A549 (cell line): Measurements from ENCODE around the gene PGAP3.

Source experiments
- CHD2 ChIP-seq: fragments of 150-350 bp; IDR thresholded peaks from 2 replicates; pipeline ENCODE4 v1.6.1; 2014; ENCODE audit warnings: low read length; ENCODE audit not compliant: partially characterized antibody
- CTCF ChIP-seq: fragments of >200 bp; sonication (Bioruptor Twin); formaldehyde crosslinking; IDR thresholded peaks from 3 replicates; pipeline ENCODE4 v1.5.1; 2016
- EP300 ChIP-seq, 2 experiments: fragments of >200 bp; sonication (Bioruptor Twin); formaldehyde crosslinking; IDR thresholded peaks; 2 replicates in 1 of 2; 3 replicates in 1 of 2; pipeline ENCODE4 v1.6.1; 2016 to 2017
- HMGXB4 ChIP-seq: fragments of 250-450 bp; sonication (Bioruptor Pico); IDR thresholded peaks from 2 replicates; pipeline ENCODE4 v1.5.0; 2021; ENCODE audit warnings: mild to moderate bottlenecking, moderate library complexity, borderline replicate concordance
- HOXB13 ChIP-seq: fragments of 250-450 bp; sonication (Bioruptor Pico); IDR thresholded peaks from 2 replicates; pipeline ENCODE4 v1.5.0; 2020; ENCODE audit warnings: low read depth, mild to moderate bottlenecking, moderate library complexity
- HOXB5 ChIP-seq: fragments of 250-450 bp; sonication (Bioruptor Pico); IDR thresholded peaks from 2 replicates; pipeline ENCODE4 v1.5.0; 2020; ENCODE audit warnings: mild to moderate bottlenecking, moderate library complexity
- JUN ChIP-seq, 2 experiments: fragments of >200 bp; sonication (Bioruptor Twin); formaldehyde crosslinking; IDR thresholded peaks; 2 replicates in 1 of 2; 3 replicates in 1 of 2; pipeline ENCODE4 v1.6.1; 2016 to 2017
- MAZ ChIP-seq: fragments of 150-350 bp; IDR thresholded peaks from 2 replicates; pipeline ENCODE4 v1.6.1; 2014; ENCODE audit warnings: antibody characterized with exemption, low read depth, low read length, borderline replicate concordance
- NFE2L2 ChIP-seq: fragments of 150-350 bp; conservative IDR thresholded peaks from 2 replicates; pipeline ENCODE4 v1.6.1; 2014; ENCODE audit warnings: low read length
- POLR2A ChIP-seq: IDR thresholded peaks from 2 replicates; pipeline ENCODE4 v1.6.1; 2012; ENCODE audit warnings: mild to moderate bottlenecking, low read length
- SMC3 ChIP-seq: fragments of >200 bp; sonication (Bioruptor Twin); formaldehyde crosslinking; IDR thresholded peaks from 3 replicates; pipeline ENCODE4 v1.6.1; 2018; ENCODE audit warnings: inconsistent platforms
- TP53 ChIP-seq: fragments of 250-450 bp; sonication (Bioruptor Pico); IDR thresholded peaks from 2 replicates; pipeline ENCODE4 v1.5.0; 2021; ENCODE audit warnings: mild to moderate bottlenecking, moderate library complexity
- ZFP36 ChIP-seq: fragments of 450-650 bp; IDR thresholded peaks from 2 replicates; pipeline ENCODE4 v1.6.1; 2014; ENCODE audit warnings: borderline replicate concordance; ENCODE audit not compliant: partially characterized antibody

GRCh38 chr17:39711851-39712250 is 24.0 kb upstream of the PGAP3 start:
- TF ChIP-seq CTCF = no peak
- no peak for TF ChIP-seq EP300 (IDR thresholded peaks at IDR 0.05)
- TF ChIP-seq POLR2A = no peak
- TF ChIP-seq NFE2L2 = no peak
- no peak for TF ChIP-seq HMGXB4
- TF ChIP-seq MAZ = no peak
- no peak for TF ChIP-seq SMC3
- no peak for TF ChIP-seq HOXB13 (CRISPR knock-in tag)
- no peak for TF ChIP-seq CHD2
- TF ChIP-seq JUN (IDR thresholded peaks at IDR 0.05) = no peak
- TF ChIP-seq TP53 (CRISPR knock-in tag) = no peak
- no peak for TF ChIP-seq ZFP36
- no peak for TF ChIP-seq HOXB5
